Cerebellar cortex (tissue), 1 donor: Measurements from ENCODE around the gene TNXB.

Experiments
- DNase-seq: peaks from one replicate; pipeline ENCODE4 v3.0.0-alpha.2; 2015; ENCODE audit warnings: low spot score

Gene TNXB

DNA sequence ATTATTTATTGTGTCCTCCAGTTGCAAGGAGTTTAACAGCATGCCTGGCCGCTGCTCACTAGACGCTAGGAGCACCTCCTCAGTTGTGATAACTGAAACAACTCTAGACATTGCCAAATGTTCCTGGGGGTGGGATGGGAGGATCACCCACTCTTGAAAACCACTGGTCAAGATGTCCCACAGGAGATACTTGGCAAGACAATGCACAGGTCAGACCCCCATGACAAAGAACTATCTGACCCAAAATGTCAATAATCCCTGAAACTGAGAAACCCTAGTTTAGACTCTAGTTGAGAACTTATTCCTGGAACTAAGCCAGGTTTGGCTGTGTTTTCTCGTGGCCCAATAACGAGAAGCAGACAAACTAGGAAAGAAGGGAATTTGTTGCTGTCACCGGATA lies 30.5 kb upstream of the TNXB start:
- DNase-seq = no peak

GRCh38 chr6:32137454-32137853 lies 28.3 kb upstream of the TNXB start:
- no peak for DNase-seq

DNA sequence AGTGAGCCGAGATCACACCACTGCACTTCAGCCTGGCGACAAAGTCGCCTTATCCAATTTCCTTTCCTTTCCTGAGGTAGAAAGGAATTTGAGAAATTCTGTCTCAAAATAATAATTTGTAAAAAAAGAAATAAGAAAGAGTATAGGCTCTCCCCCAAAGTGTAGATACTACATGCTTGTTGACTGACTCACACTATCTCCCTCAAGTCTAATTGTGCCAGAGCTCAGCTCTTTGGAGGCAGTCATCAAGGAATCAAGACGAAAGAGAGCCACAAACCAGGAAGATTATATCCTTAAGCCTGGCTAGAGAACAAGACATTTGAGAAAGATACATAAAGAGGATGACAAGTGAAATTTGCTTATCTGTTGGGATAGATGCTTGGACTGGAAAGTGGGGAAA lies 24.6 kb upstream of the TNXB start:
- DNase-seq = no peak

DNA sequence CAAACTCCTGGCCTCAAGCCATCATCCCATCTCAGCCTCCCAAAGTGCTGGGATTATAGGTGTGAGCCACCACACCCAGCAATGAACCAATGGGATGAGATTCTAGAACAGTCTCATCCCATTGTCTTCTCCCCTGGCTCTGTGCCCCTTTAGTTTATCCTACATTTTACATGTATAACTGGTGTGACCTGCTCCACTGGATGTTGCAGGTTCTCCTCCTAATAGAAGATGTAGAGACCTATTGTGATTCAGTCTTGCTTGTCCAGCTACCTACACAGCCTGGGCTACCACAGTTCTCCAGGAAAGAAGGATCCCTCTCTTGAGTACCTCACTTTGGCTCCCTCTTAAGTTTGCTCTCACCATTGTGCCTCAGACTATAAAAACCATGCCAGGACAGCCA lies 23.0 kb upstream of the TNXB start:
- DNase-seq = no peak

DNA sequence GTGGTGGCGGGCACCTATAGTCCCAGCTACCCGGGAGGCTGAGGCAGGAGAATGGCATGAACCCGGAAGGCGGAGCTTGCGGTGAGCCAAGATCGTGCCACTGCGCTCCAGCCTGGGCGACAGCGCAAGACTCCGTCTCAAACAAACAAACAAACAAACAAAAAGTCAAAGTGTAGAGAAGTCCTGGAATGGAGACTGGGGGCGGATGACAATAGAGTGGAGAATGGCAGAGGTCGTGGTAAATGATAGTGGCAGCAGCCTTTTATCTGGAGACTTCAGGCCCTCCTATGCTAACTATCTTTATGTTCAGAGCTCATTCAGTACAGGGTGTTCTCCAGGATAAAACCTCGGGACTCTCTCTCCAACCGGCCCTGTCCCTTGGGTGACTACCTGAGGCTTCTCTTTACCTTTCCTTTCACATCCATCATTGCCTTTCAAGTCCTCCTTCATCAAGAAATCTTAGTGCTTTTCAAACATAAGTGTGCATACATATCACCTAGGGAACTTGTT lies 22.4 kb upstream of the TNXB start:
- DNase-seq = no peak

GRCh38 chr6:32129297-32130088 lies 20.4 kb upstream of the TNXB start:
- DNase-seq = no peak

- no peak for DNase-seq
These were observed 19.7 kb upstream of the TNXB start for GRCh38 chr6:32128751-32129296.

- DNase-seq = peak; percentile 100
These were observed 18.8 kb upstream of the TNXB start, which contains the start of gene ATF6B for GRCh38 chr6:32127717-32128592. ATF6B (minus strand) TSS chr6:32128246; CDS start chr6:32128207, 39 bp downstream.

DNA sequence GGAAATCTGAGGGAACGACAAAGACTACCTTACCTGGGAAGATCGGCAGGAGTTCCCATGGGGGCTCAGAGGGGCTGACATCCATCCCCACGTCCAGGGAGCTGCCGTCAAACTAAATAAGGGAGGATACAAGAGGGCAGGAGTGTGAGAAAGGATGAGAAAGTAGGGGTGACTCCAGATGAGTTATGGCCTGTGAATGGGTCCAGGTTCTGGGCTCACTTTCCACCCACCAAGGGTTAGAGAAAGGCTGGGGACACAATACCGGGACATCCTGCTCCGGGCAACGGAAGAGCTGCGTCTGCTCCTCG lies 18.2 kb upstream of the TNXB start:
- DNase-seq = no peak

GRCh38 chr6:32126880-32127279 lies 17.7 kb upstream of the TNXB start:
- DNase-seq = no peak

DNA sequence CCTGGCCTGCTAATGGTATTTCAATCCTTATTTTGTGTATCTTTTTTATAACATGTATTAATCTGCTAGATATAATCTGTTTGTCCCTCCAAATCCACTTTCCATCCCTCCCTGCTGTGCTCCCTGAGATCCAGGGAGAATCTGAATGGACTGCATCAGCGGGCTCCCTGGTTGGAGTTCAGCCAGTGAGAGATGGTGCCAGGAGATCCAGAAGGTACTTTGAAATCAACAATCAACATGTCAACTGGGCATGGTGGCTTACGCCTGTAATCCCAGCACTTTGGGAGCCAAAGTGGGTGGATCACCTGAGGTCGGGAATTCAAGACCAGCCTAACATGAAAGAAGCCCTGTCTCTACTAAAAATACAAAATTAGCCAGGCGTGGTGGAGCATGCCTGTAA lies 14.5 kb upstream of the TNXB start:
- DNase-seq = peak; percentile 56

- no peak for DNase-seq
These were observed 11.5 kb upstream of the TNXB start for GRCh38 chr6:32120573-32121059.

DNA sequence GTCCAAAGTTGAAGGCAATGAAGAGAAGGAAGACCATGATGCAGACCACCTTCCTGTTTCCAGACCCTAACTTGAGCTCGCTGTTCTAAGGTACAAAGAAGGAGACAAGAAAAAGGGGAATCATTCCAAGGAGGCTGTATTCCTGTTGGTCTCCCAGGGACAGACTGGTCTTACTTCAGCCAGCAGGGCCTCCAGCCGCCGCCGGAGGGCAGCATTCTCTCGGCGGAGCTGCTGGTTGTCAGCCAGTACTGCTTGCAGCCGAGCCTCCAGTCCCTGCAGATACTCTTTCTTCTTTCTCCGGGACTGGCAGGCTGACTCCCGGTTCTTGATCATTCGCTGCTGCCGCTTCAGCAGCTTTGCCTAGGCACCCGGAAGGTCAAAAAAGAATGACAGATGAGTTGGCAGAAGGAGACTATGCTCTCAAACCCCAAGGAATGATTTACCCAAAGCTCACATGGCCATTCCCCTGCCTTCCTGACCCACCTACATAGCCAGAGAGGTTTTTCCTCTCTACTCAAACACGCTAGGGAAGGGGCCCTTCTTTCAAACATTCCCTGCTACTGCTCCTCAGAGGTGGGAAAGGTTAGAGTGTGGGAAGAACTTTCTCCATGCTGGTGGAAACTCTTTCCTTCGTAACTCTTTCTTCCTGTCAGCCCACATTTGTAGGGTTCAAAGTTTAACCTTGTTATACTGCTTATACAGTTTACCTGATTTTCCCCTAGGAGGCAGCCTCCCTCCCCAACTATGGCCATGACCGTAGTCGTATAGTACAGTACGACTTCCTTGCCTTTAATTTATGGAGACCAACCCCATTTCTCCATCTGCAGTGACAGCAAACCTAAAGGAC lies 9.9 kb upstream of the TNXB start:
- peak; percentile 92 for DNase-seq

DNA sequence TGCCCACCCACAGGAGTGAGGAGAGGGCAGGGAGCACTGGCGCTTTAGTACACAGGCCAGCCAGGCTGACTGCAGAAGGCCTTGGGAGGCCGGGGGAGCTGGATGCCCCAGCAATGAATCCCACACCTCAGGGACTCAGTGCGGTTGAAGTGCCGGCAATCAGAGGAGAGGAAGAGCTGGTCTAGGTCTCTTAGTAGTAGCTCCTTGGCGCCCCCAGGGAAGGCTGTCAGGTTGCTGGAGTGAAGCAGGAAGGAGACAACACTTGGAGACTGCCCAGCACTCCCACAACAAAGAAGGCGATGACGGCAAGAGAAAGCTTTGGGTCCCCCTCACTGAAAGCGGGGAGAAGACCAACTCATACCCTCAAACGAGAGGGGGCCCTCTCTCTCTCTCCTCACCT lies 8.3 kb upstream of the TNXB start:
- no peak for DNase-seq

DNA sequence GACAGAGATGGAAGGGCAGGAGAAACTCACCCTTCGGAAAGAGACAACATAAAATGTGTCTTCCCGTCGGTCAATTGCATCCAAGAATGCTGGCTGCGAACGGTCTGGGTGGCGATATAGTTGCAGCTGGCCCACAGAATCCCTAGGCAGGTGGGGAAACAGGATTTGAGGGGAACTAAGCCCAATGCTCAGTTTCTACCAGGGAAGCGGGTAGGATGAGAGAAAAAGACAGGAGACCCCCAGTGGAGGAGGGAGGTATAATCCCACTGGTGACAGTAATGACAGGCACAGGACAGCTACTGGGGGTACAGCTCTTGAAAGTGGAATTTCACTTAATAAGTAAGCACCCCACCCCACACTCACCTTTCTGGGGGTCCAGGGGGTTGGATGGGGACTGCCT lies 7.5 kb upstream of the TNXB start:
- DNase-seq = no peak

GRCh38 chr6:32115623-32116022 lies 6.5 kb upstream of the TNXB start:
- DNase-seq = no peak

GRCh38 chr6:32114796-32115195 lies 5.7 kb upstream of the TNXB start:
- DNase-seq = no peak

GRCh38 chr6:32113386-32114352 lies 4.5 kb upstream of the TNXB start:
- DNase-seq = peak; percentile 60

DNA sequence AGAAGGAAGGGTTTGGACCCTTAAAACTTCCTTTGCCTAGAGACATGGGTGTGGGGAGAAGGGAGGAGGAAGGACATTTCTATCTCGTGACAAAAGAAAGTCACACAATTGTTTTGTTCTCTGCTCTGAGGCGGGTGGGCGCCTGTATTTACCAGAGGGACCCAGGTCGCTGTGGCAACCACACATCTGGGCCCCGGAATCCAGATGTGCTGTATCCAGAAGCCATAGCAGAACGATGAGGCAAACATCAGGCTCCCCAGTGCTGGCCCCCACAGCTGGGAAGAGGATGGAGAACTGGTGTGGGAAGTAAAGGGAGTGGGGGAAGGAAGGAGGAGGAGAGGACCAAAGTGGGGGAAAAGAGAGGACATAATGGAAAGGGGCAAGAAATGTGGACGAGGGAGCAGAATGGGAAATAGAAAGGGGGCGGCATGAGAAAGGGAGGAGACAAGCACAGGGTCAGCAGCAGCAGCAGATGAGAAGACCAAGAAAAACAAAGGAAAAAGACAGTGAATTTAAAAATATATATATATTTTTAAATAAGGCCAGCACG lies 3.4 kb upstream of the TNXB start:
- no peak for DNase-seq

- no peak for DNase-seq
These were observed 2.4 kb upstream of the TNXB start for GRCh38 chr6:32111424-32112066.
